Subcutaneous abdominal adipose tissue (tissue), 5 donors: ENCODE results near the gene TFAP2C.
"Not testable (repeated sequence)": the region's sequence is repeated elsewhere in the genome, so short reads cannot be mapped to it uniquely, and the experiment has no call there.

ENCODE experiments used
- H3K27ac ChIP-seq: one replicate; pipeline ENCODE4 v1.7.0; 2013; ENCODE audit warnings: low read depth, mild to moderate bottlenecking, inconsistent platforms, low read length, moderate library complexity
- H3K27me3 ChIP-seq, 5 donors: one replicate each; pipeline ENCODE4 v1.7.0; 2013; ENCODE audit warnings: low read length in 5 of 5, inconsistent platforms in 1 of 5; ENCODE audit not compliant: control insufficient read depth in 5 of 5, insufficient read depth in 4 of 5
- H3K36me3 ChIP-seq, 5 donors: one replicate each; pipeline ENCODE4 v1.7.0; 2013; ENCODE audit warnings: low read length in 5 of 5; ENCODE audit not compliant: control insufficient read depth in 5 of 5, insufficient read depth in 5 of 5
- H3K4me1 ChIP-seq, 5 donors: one replicate each; pipeline ENCODE4 v1.7.0; 2013; ENCODE audit warnings: low read length in 5 of 5, mild to moderate bottlenecking in 3 of 5, moderate library complexity in 1 of 5; ENCODE audit not compliant: control insufficient read depth in 5 of 5, insufficient read depth in 5 of 5
- H3K4me3 ChIP-seq, 5 donors: one replicate each; pipeline ENCODE4 v1.7.0; 2013; ENCODE audit warnings: low read length in 5 of 5, low read depth in 1 of 5
- H3K9ac ChIP-seq, 5 donors: one replicate each; pipeline ENCODE4 v1.7.0; 2013; ENCODE audit warnings: low read length in 5 of 5, mild to moderate bottlenecking in 4 of 5, moderate library complexity in 3 of 5
- H3K9me3 ChIP-seq, 5 donors: one replicate each; pipeline ENCODE4 v1.7.0; 2013; ENCODE audit warnings: low read length in 5 of 5; ENCODE audit not compliant: control insufficient read depth in 5 of 5
- donor health status: healthy.
- donor health status: healthy.
- donor health status: healthy.
- donor health status: healthy.
- donor health status: healthy.

TFAP2C gene

DNA sequence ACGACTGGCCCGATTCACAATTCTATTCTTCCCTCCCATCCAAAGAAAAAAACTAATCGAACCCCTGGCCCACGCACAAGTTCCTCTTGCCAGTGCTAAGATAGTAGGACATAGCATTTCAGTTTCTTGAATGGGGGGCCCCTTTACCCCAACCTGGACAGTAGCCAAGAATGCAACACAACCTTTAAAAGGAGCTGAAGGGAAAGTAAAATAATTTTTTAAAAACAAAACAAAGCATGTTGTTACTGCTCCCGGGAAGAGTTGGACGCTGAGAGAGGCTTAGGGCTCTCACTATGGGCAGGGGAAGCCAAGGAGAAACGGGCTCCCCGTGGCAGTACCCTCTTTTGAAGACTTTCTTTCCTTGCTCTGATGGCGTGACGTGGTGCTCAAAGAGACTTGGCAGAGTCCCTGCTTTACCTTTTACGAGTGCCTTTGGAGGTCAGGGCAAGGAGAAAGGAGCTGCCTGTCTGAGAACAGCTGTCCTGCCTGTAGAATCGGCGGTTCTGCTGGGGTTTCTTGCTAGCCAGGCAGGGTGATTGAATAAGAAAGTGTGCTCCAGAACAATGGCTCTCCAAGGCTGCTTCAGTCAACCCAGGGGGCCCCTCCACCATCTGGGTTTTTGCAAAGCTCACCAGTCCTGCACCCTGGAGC lies 5.8 kb downstream of the TFAP2C start:
- Histone ChIP-seq H3K27me3 (peaks cover 30 to 58% (median 35%) of the 10 kb centered on the region in 5 donors), H3K9me3 (no peaks in the 10 kb centered on the region), H3K9ac (no peak overlapping the region), H3K4me1 (peaks cover 0 to 24% (median 20%) of the 10 kb centered on the region in 5 donors), H3K27ac (no peak overlapping the region), H3K4me3 (no peak overlapping the region), H3K36me3 (no peaks in the 10 kb centered on the region)

DNA sequence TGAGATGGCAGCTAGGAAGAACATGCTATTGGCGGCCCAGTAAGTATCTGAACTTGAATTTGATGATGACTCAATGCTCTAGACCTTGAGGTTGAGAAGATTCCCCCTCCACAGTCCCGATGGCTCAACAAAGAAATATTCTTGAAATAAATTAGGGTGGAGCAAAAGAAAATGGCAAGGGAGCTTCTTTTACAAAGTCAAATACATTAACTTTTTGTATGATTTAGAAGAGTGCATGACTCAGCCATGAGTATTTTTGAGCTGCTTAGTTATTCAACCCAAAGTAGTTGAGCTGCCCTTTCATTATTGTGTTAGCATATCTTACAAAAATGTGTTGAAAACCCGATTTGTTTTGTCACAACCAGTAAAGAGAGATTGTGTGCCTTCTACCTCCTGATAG lies 7.6 kb downstream of the TFAP2C start:
- peaks cover 15 to 49% (median 24%) of the 10 kb centered on the region in 5 donors for H3K27me3 ChIP-seq
- H3K9ac ChIP-seq: no peak overlapping the region

DNA sequence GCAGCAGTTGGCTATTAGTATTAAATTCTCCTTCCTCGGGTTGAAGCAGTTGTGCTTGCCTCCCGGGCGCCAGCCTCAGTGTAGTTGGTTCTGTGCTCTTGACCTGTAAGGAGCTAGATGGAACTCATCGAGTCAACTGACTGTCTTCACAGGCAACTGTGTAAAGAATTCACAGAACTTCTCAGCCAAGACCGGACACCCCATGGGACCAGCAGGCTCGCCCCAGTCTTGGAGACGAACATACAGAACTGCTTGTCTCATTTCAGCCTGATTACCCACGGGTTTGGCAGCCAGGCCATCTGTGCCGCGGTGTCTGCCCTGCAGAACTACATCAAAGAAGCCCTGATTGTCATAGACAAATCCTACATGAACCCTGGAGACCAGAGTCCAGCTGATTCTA lies 8.5 kb downstream of the TFAP2C start:
- Histone ChIP-seq H3K9ac (no peak overlapping the region), H3K27me3 (peaks cover 14 to 44% (median 21%) of the 10 kb centered on the region in 5 donors), H3K9me3 (no peaks in the 10 kb centered on the region), H3K4me1 (no peaks in the 10 kb centered on the region), H3K4me3 (no peak overlapping the region), H3K27ac (no peak overlapping the region), H3K36me3 (no peaks in the 10 kb centered on the region)

More for the DNA sequence above, 7.6 kb downstream of the TFAP2C start:
- Histone ChIP-seq H3K36me3 (no peaks in the 10 kb centered on the region), H3K27ac (no peak overlapping the region), H3K9me3 (no peaks in the 10 kb centered on the region), H3K4me1 (peaks cover 0 to 5% (median 2%) of the 10 kb centered on the region in 5 donors), H3K4me3 (no peak overlapping the region)

DNA sequence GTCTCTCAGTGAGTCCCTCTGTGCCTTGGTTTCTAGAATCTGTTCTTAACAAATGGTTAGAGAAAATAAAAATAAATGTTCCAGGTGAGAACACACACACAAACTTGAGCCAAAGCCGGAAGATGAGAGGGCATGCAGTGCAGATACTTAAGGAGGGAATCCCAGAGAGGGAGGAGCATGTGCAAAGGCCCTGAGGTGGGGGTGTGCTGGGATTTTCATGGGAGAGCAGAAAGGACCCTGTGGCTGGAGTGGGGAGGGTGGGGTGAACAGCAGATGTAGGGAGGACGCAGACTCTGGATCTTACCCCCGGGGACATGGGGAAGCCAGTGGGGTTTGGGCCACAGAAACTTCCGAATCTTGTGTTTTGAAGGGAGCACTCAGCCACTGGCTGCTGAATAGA lies 17.5 kb downstream of the TFAP2C start:
- Histone ChIP-seq H3K4me3 (no peak overlapping the region), H3K9me3 (no peaks in the 10 kb centered on the region), H3K27ac (no peak overlapping the region), H3K36me3 (no peaks in the 10 kb centered on the region), H3K27me3 (peaks cover 0 to 10% (median 5%) of the 10 kb centered on the region in 5 donors), H3K9ac (no peak overlapping the region), H3K4me1 (no peaks in the 10 kb centered on the region)

DNA sequence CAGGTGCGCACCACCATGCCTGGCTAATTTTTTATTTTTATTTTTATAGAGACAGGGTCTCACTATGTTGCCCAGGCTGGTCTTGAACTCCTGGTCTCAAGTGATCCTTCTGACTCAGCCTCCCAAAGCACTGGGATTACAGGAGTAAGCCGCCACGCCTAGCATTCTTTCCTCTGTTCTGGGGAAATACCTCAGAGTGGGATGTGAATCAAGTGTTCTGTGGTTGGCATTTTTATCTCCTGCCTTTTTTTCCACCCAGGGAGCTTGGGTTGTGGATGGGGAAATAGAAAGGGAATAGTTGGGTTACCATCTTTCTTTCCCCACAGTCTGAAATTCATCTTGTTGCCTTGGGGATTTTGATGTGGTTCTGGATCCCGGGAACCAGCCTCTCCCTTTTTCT lies 24.1 kb downstream of the TFAP2C start:
- Histone ChIP-seq H3K27ac (no peak overlapping the region), H3K9ac (no peak overlapping the region), H3K9me3 (no peaks in the 10 kb centered on the region), H3K27me3 (peaks cover 0 to 9% (median 3%) of the 10 kb centered on the region in 5 donors), H3K4me1 (no peaks in the 10 kb centered on the region), H3K4me3 (no peak overlapping the region), H3K36me3 (no peaks in the 10 kb centered on the region)

DNA sequence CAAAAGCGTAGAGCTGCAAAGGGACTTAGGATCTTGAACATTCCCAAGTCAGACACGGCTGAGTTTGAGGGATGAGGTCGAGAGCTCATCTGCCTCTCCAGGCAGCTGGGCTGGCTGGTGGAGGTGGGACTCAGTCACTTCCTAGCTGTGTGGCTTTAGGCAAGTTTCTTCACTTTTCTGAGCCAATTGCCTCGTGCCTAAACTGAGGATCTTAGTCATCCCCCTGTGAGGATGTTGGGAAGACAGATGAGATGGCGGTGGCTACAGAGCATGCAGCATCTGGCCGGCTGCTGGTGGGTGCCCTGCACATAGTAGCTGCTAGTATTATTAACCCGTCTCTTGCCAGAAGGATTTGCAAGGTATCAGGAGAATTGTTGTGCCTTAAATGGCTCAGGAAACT lies 27.5 kb downstream of the TFAP2C start:
- no peak overlapping the region for H3K4me3 ChIP-seq
- peaks cover 0 to 9% (median 2%) of the 10 kb centered on the region in 5 donors for H3K27me3 ChIP-seq
- no peak overlapping the region for H3K9ac ChIP-seq
- H3K4me1 ChIP-seq: no peaks in the 10 kb centered on the region
- H3K9me3 ChIP-seq: no peaks in the 10 kb centered on the region
- H3K36me3 ChIP-seq: no peaks in the 10 kb centered on the region
- no peak overlapping the region for H3K27ac ChIP-seq

DNA sequence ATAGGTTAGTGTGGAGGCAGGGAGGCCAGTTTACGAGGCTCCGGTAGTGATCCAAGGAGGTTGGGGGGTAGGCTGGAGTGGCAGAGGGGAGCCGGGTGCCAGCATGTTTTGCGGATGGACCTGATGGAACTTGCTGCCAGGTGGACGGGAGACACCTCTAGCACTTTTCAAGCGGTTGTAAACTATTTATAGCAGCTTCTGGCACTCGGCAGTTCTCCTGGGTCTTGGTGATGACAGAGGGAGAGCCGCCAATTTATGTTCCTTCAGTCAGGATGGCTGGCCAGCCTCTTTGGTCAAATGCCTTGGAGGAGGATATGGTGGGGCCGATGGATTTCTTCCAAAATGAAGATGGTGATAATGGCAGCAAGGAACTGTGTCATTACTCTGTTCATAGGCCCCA lies 28.8 kb downstream of the TFAP2C start:
- no peak overlapping the region for H3K4me3 ChIP-seq
- no peaks in the 10 kb centered on the region for H3K4me1 ChIP-seq
- no peak overlapping the region for H3K27ac ChIP-seq

DNA sequence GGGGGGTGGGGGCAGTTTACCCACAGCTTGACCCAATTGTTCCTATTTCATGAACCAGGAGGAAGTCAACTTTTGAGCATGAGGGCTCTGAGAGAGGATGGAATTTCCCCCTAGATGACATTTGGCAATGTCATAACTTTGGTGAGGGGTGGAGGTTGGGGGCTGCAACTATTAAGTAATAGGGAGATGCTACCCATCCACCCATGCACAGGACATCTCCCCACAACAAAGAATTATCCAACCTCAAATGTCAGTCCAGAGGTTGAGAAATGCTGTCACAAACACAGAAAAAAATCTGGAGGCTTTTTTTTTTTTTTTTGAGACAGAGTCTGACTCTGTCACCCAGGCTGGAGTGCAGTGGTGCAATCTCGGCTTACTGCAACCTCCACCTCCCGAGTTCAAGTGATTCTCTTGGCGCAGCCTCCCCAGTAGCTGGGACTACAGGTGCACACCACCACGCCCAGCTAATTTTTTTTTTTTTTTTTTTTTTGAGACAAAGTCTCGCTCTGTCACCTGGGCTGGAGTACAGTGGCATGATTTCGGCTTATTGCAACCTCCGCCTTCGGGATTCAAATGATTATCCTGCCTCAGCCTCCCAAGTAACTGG lies 29.3 kb downstream of the TFAP2C start:
- not testable (repeated sequence) for H3K9me3 ChIP-seq, H3K4me3 ChIP-seq, H3K36me3 ChIP-seq, H3K4me1 ChIP-seq, H3K27ac ChIP-seq, H3K9ac ChIP-seq, H3K27me3 ChIP-seq

More for the DNA sequence above, 28.8 kb downstream of the TFAP2C start:
- Histone ChIP-seq H3K9me3 (no peaks in the 10 kb centered on the region), H3K27me3 (peaks cover 0 to 9% (median 6%) of the 10 kb centered on the region in 5 donors), H3K36me3 (no peaks in the 10 kb centered on the region), H3K9ac (no peak overlapping the region)

DNA sequence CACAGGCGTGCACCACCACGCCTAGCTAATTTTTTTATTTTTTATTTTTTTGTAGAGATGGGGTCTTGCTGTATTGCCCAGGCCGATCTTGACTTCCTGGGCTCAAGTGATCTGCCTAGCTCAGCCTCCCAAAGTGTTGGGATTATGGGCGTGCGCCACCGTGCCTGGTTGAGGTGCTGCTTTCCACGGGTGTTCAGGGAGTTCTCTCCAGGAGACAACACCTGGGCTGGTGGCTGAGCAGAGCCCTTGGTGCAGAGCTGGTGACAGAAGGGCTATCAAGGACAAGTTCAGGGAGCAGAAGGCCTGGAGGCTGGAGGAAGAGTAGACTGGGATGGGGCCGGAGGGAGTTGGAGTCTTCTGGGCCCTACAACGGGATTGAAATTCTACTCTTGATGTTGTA lies 34.6 kb downstream of the TFAP2C start:
- Histone ChIP-seq H3K4me3 (no peak overlapping the region), H3K27me3 (peaks cover 0 to 6% (median 0%) of the 10 kb centered on the region in 5 donors), H3K36me3 (no peaks in the 10 kb centered on the region), H3K4me1 (no peaks in the 10 kb centered on the region), H3K27ac (no peak overlapping the region), H3K9ac (no peak overlapping the region), H3K9me3 (no peaks in the 10 kb centered on the region)

DNA sequence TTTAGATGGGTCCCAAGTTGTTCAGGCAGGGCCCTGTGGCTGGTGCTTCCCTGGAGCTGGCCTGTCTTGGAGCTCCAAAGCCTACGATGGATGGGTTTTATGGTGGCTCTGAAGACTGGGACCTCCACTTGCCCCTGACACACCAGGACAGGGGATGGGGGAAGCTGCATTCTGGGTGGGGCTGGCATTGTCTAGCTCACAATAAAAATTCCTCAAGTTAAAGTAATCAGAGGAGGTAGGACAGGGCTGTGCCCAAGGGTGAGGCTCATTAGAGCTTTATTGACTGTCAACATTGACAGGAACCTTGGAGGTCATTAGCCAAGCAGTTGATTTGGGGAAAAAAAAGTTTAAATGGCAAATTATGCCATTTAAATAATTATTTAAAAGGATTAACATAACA lies 35.7 kb downstream of the TFAP2C start:
- Histone ChIP-seq H3K27ac (no peak overlapping the region), H3K9me3 (no peaks in the 10 kb centered on the region), H3K4me3 (no peak overlapping the region), H3K9ac (no peak overlapping the region), H3K4me1 (no peaks in the 10 kb centered on the region), H3K27me3 (peaks cover 0 to 6% (median 0%) of the 10 kb centered on the region in 5 donors), H3K36me3 (no peaks in the 10 kb centered on the region)
